HuH-7.5 (cell line): Measurements from ENCODE around the gene NEUROG1.

Experiments
- DNase-seq: peaks from one replicate; pipeline ENCODE4 v3.0.0; 2011; ENCODE audit warnings: low spot score

NEUROG1 gene

DNA sequence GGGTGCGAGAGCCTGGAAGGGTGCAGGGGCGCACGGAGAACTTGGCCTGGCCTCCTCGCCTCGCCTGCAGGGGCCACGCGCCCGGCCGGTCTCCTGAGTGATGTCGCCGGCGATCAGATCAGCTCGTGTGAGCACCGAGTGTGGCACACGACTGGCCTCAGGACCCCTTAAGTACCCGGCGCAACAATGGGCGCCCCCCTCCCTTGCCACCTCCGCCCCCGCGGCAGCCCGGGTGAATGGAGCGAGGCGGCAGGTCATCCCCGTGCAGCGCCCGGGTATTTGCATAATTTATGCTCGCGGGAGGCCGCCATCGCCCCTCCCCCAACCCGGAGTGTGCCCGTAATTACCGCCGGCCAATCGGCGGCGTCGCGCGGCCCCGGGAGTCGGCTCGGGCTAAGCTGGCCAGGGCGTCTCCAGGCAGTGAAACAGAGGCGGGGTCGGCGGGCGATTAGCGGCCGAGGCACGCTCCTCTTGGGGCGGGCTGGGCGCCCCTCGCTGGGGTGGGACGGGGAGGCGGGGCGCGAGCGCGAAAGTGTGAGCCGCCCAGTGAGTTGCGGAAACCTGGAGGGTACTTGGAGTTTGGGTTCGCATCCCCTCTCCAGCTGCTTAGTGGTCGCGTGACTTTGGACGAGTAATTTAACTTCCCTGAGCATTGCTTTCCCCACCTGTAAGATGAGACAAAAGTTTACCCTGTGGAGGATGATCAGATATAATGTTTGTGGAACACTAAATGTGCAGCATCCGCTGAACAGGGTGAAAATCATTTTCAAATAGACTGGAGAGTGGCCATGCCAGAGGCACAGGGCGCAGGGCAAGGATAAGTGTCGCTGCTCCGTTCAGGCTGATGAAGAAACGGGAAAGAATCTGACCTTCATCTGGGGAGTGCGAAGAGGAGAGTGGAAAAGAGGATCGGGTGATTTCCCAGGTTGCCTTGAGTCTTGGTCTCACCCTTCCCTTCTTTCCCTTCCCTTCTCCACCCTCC, at the start of gene NEUROG1:
Gene NEUROG1 (minus strand): TSS at position 145 of the 982 bp plus-strand sequence. CDS start 274 bp downstream, outside the sequence.
- DNase-seq = no peak

- no peak for DNase-seq
Observed at GRCh38 chr5:135584918-135585317, 49.2 kb upstream of the NEUROG1 start.

GRCh38 chr5:135584276-135584675, 48.5 kb upstream of the NEUROG1 start:
- no peak for DNase-seq

DNA sequence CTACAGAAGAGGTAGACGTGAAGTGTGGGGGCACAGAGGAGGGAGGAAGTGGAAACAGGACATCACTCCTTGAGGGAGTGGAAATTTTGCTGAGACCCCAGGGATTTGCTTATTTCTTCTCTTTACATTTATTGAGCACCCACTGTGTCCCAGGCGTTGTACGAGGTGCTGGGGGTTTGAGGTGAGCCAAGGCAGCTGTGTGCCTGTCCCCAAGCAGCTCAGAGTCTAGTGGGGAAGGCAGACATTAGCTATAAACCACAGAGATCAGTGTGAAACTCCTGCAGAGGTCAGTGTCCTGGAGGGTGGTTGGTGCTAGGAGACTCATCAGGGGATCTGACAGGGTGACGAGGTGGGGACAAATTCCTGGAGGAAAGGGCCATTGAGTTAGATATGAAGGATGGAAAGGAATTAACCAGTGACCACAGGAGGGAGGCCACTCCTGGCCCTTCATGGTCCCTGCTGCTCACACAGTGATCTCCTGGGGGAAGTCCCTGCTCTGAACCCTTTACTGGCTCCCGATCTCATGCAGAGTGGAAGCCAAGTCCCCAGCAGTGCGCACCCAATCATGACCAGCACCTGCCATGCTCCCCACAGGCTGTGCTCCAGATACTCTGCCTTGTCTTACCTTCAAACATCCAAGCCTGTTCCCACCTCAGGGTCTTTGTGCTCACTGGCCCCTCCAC, 46.5 kb upstream of the NEUROG1 start:
- no peak for DNase-seq

- DNase-seq = no peak
Observed at GRCh38 chr5:135578685-135579341, 43.0 kb upstream of the NEUROG1 start, which contains the start of gene CXCL14. Gene CXCL14, minus strand, starts transcription at chr5:135578991. Its CDS starts 213 bp downstream, at chr5:135578778.

- no peak for DNase-seq
Observed at GRCh38 chr5:135578305-135578684, 42.5 kb upstream of the NEUROG1 start.

GRCh38 chr5:135577421-135577820, 41.7 kb upstream of the NEUROG1 start:
- no peak for DNase-seq

DNA sequence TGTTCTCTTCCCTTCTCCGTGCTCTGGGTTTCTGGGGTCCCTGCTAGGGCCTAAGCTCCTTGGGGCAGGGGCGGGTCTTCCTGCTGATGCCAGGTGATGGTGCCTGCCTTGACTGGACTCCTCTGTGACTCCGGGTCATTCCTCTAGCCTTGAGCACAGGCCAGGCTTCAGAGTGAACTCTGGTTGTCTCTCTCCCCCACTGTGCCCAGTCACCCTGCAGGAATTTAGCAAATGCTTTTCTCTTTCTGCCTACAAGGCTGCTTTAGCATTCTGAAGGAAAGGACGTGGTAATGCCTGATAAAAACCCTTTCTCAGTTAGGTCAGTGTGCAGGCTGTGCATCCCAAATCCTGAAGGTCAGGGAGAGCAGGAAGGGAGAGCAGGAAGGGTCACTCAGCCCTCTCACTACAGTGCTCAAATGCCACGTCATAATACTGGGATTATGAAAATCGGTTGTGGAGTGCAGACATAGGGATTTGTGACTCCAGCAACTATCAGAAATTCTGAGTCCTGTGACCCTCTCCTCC, 40.4 kb upstream of the NEUROG1 start:
- no peak for DNase-seq

GRCh38 chr5:135574493-135574892, 38.7 kb upstream of the NEUROG1 start:
- no peak for DNase-seq

DNA sequence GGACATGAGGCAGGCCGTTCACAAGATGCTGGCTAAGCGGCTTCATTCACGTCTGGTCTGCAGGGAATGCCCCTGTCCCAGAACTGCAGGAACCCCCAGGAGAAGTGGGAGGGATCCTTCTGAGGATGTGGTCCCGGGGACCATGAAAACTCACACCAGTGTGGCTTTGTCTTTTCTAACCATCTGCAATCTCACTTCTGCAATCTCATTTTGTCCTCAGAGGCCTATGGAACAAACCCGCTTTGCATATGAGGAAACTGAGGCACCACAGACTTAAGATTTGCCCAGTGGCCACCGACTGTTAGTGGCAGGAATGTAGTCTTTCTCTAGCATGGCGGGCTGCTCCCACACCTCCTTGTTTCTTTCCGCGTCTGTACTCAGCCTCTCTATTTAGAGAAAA, 36.1 kb upstream of the NEUROG1 start:
- no peak for DNase-seq

DNA sequence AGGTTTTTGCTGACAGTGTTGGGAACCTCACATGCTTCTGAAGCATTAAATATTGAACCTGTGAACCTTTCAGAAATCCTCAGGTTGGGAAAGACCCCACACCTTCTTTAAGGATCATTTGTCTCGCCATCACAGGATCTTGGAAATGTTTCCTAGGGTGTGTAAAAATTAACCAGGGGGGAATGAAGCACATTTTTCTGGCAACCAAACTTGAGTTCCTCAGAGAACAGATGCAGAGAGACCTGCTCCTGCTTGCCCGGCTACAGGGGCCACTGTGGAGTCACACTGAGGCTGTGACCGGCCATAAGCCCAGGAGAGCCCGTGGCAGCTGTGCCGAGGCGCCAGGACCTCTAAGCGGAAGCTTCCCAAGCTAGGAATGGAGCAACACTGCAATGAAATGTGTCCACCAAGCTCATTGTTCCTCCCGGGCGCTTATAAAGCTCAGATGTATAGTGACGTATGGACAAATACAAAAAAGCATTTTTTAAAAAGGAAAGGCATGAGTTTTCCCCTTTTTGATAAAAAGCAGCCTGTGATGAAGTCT, 35.4 kb upstream of the NEUROG1 start:
- DNase-seq = no peak

GRCh38 chr5:135570453-135570764, 34.6 kb upstream of the NEUROG1 start:
- DNase-seq = no peak

DNA sequence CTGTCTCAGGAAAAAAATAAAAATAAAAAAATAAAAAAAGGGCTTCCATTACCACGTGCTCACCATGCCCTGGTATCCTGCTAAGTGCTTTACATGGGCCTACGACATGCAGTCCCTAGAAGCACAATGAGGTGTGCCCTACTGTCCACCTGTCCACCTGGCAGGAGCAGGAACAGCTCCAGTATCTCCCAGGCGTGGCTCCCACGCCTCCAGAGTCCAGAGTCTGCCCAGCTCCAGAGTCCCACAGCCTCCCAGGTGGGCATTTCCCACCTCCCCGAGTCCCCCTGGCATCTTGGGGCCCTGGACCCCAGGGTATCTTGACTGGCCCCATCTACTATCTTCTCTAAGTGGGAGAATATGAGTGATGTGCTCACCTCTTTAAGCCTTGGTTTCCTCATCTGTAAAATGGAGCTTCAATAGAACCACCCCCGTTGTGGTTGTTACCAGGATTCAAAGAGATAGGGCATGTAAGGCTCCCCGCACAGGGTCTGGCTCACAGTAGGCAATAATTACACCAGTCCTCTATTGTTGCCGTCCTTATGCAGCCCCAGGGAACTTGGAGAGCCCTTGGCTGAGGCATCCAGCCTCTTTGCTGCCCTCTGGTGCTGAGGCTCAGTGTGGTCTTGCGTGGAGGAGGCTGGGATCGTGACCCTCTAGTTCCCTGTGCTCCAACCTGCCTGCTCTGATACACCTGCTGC, 34.1 kb upstream of the NEUROG1 start:
- DNase-seq = peak; percentile 38

GRCh38 chr5:135568923-135569360, 33.2 kb upstream of the NEUROG1 start:
- DNase-seq = no peak

DNA sequence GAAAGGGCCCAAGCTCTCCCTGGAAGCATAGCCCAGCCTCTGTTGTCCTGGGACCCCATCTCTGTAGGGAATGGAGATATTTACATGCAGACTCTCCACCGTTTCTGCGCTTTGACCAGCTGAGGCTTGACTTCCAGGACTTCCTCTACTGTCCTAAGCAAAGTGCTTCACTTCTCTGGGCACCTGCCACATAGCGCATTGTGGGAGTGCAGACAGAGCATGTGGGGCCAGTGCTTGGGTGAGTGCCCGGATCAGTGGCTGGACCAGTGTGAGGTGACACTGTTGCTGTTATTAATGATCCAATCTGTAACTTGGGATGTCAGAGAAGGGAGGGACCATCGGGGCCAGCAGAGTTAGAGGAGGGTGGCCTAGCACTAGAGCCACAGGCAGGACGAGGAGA, 32.5 kb upstream of the NEUROG1 start:
- DNase-seq = no peak

GRCh38 chr5:135567661-135568060, 31.9 kb upstream of the NEUROG1 start:
- DNase-seq = no peak

DNA sequence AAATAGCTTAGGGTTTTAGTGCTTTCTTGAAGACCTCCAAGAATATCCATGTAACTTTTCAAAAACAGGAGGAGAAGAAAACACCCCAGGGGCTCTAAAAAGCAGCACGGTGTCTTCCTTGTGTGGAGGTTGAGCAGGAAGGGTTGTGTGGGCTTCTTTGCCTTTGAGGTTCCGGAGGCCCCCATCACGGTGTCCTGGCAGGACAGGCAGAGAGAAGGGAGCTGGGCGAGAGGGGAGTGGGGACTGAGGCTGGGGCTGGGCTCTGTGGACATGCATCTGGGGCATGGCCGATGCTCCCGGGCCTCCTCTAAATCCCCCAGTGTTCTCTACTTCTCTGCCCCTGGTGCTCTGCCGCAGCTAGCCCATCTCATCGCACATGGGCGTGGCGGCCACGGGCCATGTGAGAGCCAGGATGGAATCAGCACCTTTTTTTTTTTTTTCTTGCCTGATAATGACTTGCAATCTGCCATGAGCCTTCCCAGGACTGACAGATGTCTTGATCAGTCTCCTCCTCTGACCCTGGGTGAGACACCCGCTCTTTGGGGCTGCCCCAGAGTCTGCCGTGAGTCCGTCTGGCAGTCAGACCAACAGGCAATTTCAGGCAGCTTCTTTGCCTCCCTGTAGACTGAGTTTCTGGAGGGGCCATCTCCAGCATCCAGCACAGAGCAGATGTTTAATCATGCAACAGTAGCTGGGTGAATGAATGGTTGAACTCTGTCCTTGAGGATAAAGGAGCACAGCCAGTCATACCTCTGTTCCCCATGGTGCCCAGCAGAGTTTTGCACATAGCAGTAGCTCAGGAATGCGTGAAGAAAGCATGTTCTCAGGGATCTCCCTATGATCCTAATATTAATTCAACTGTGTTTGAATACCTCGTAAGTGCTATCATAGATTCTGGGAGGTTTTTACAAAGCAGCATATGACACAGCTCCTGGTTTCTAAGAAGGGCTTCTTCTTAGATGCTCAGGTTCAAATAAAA, 30.9 kb upstream of the NEUROG1 start:
- no peak for DNase-seq

- DNase-seq = peak; percentile 59
Observed at GRCh38 chr5:135565725-135566421, 30.1 kb upstream of the NEUROG1 start.

GRCh38 chr5:135565266-135565665, 29.5 kb upstream of the NEUROG1 start:
- DNase-seq = no peak

DNA sequence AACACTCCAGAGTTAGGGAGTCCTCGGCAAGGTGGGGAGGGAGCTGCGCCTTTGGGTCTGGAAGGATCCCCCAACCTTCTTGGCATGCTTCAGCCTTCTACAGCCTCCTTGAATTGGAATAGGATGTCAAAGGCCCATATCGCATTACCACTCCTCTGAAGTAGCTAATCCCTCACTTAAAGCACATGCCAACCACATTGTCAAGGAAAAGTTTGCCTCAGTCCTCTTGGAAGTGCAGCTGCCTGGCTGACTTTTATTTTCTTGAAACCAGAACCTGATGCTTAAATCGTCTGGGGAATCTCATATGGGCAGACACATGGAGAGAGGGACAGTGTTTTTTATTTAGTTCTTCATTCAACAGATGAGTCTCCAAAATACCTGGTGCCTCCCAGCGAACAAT, 28.6 kb upstream of the NEUROG1 start:
- DNase-seq = no peak
